ENCODE data around the gene CPLANE2.
"Not testable (repeated sequence)": the region's sequence is repeated elsewhere in the genome, so short reads cannot be mapped to it uniquely, and the experiment has no call there.

CPLANE2 gene

DNA sequence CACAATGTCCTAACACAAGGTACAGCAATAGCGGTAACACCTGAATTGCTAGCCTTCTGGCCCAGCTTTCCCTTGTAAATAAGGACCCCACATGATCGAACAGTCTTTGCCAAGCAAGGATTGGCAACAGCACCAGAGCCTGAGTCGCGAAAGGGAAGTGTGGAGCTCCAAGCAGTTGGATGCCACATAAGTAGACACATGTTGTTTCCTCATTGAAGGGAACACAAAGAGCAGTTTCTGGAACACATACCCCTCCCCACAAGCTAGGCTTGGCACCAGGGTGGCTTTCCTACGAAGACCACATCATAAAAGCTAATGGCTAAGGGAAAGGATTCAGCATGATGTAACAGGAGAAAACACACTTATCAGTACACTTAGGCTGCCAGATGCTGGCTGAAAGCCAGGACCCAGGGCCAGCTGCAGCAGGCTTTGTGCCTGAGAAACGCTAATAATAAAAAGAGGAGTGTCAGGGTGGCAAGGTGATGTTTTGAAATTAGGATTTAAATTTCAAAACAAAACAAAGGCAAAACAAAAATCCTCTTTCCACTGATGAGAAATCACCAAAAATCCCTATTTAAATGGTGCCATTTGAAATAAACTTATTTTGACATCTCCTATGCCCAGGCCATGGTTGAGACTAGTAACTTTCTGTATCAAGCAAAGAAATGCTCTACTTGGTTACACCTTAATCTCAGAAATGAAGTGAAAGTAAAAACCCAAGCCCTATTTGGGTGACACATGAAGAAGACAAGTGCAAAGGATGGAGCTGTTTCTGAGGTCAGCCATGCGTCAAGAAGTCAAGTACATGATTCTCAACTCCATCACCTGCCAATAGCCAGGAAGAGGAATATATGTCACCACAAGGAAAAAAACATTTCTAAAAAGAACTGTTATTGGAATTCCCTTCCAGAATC is 11.9 kb upstream of the CPLANE2 start:
- H3K9me3 ChIP-seq (replicated peaks; ENCODE audit: low read length), result no peaks in the 10 kb centered on the region
- peak overlapping the region; percentile 3 for H3K4me3 ChIP-seq (ENCODE audit: low read length)
- H3K4me1 ChIP-seq (ENCODE audit: control insufficient read depth, insufficient read depth, low read length), result peaks cover 54% of the 10 kb centered on the region
- H3K9ac ChIP-seq (ENCODE audit: low read depth, low read length), result peak overlapping the region; percentile 1
- H3K27me3 ChIP-seq (ENCODE audit: control insufficient read depth, insufficient read depth, low read length), result no peaks in the 10 kb centered on the region
- peaks cover 27% of the 10 kb centered on the region for H3K36me3 ChIP-seq (ENCODE audit: insufficient read depth, low read length)
- H3K4me2 ChIP-seq (ENCODE audit: low read length), result peak overlapping the region; percentile 44

DNA sequence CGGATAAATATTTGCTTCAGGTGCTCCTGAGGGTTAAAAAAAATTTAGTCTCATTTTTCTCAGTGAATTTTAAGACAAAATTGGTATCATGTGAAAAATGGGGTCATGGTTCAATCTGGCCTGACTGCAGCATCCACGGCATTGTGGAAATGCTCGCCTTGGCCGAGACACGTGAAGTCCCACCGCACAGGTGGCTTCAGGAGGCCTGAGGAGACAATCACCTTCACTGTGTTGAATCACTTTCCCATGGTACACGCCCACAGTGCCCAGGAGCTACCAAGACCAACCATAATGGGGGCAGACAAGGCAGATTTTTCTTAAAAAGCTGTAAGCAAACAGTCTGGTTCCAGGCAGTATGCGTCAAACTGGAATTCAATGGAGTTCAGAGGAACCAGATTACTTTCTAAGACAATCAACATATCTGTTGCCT is 11.0 kb upstream of the CPLANE2 start:
- Histone ChIP-seq H3K4me3 (ENCODE audit: low read length) (no peak overlapping the region), H3K4me1 (ENCODE audit: control insufficient read depth, insufficient read depth, low read length) (peaks cover 50% of the 10 kb centered on the region), H3K4me2 (ENCODE audit: low read length) (peak overlapping the region; percentile 44), H3K36me3 (ENCODE audit: insufficient read depth, low read length) (peaks cover 27% of the 10 kb centered on the region), H3K9me3 (replicated peaks; ENCODE audit: low read length) (no peaks in the 10 kb centered on the region), H3K27me3 (ENCODE audit: control insufficient read depth, insufficient read depth, low read length) (no peaks in the 10 kb centered on the region), H3K9ac (ENCODE audit: low read depth, low read length) (peak overlapping the region; percentile 1)

DNA sequence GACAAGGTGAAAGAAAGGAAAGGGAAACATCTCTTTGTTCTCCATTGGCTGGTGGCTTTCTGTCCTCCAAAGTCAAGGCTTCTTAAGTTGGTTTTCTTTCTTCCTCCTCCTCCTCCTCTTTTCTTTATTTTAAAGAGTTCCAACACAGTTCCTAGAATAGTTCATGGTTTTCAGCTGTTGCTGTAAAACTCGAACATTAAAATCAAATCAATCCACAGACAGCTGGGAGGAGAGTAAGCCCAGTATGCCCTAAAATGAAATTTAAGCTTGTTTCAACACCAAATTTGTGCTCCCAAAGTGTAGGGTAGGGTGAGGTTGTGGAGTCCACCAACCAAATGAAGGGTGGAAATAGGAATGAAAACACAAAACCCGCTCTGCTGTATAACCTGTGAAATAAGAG is 10.5 kb upstream of the CPLANE2 start:
- H3K4me3 ChIP-seq (ENCODE audit: low read length), result no peak overlapping the region
- no peaks in the 10 kb centered on the region for H3K9me3 ChIP-seq (replicated peaks; ENCODE audit: low read length)
- no peak overlapping the region for H3K9ac ChIP-seq (ENCODE audit: low read depth, low read length)
- H3K36me3 ChIP-seq (ENCODE audit: insufficient read depth, low read length), result peaks cover 24% of the 10 kb centered on the region
- peaks cover 50% of the 10 kb centered on the region for H3K4me1 ChIP-seq (ENCODE audit: control insufficient read depth, insufficient read depth, low read length)
- H3K27me3 ChIP-seq (ENCODE audit: control insufficient read depth, insufficient read depth, low read length), result no peaks in the 10 kb centered on the region
- H3K4me2 ChIP-seq (ENCODE audit: low read length), result no peak overlapping the region

DNA sequence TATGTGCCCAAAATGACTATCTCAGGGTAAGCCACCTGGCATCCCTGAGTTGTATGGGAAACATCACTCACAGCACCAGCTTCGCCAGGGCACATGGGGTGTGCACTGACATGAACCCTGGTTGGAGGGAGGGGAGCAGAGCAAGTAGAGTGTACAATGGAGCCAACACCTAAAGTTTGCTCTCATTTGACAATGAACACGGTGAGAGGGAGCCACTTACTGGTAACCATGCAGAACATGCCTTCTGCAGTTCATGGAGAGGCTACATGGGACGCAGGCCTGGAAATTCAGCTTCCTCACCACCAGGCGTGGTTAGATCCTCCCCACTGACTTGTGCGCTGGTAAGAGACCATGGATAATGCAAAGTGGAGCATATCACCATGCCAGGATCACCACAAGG is 10.0 kb upstream of the CPLANE2 start:
- no peaks in the 10 kb centered on the region for H3K27me3 ChIP-seq (ENCODE audit: control insufficient read depth, insufficient read depth, low read length)
- no peak overlapping the region for H3K4me3 ChIP-seq (ENCODE audit: low read length)
- H3K9me3 ChIP-seq (replicated peaks; ENCODE audit: low read length), result no peaks in the 10 kb centered on the region
- peaks cover 50% of the 10 kb centered on the region for H3K4me1 ChIP-seq (ENCODE audit: control insufficient read depth, insufficient read depth, low read length)
- peaks cover 20% of the 10 kb centered on the region for H3K36me3 ChIP-seq (ENCODE audit: insufficient read depth, low read length)
- H3K4me2 ChIP-seq (ENCODE audit: low read length), result no peak overlapping the region
- H3K9ac ChIP-seq (ENCODE audit: low read depth, low read length), result no peak overlapping the region

DNA sequence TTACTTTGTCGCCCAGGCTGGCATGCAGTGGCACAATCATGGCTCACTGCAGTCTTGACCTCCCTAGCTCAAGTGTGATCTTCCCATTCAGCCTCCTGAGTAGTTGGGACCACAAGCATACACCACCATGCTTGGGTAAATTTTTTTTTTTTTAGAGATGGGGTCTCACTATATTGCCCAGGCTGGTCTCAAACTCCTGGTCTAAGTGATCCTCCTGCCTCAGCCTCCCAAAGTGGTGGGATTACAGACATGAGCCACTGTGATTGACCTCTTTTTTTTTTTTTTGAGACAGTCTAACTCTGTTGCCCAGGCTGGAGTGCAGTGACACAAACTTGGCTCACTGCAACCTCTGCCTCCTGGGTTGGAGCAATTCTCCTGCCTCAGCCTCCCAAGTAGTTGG is 9.3 kb upstream of the CPLANE2 start:
- Histone ChIP-seq H3K4me1 (ENCODE audit: control insufficient read depth, insufficient read depth, low read length) (peaks cover 49% of the 10 kb centered on the region), H3K36me3 (ENCODE audit: insufficient read depth, low read length) (peaks cover 12% of the 10 kb centered on the region)
- not testable (repeated sequence) for H3K27me3 ChIP-seq (ENCODE audit: control insufficient read depth, insufficient read depth, low read length); H3K9ac ChIP-seq (ENCODE audit: low read depth, low read length); H3K4me2 ChIP-seq (ENCODE audit: low read length); H3K4me3 ChIP-seq (ENCODE audit: low read length); H3K9me3 ChIP-seq (replicated peaks; ENCODE audit: low read length)

DNA sequence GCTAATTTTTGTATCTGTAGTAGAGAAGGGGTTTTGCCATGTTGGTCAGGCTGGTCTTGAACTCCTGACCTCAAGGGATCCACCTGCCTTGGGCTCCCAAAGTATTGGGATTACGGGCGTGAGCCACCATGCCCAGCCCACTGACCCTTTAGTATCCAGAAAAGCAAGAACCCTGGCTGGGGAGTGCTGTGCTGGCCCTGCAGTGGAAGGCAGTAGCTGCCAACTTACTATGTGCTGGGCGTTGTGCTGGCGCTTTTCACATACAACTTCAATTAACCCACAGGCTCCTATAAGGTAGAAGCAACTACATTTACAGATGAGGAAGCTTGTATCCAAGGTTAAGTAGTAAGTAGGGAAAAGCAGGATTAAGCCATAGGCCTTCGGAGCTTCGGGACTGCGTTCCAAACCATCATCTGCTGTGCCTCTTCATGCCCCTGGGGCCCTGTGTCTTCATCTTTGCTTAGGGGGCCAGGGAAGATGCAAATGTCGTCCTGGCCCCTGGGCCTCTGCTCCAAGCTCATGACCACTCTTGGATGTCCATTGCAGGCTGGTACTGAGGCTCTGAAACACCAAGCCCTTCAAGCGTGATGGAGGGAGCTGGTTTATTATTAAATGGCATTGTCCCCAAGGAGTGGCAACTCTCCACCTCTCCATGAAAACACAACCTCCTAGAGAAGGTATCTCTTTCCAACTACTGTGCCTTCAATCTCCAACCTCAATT is 8.7 kb upstream of the CPLANE2 start:
- no peaks in the 10 kb centered on the region for H3K27me3 ChIP-seq (ENCODE audit: control insufficient read depth, insufficient read depth, low read length)
- H3K9me3 ChIP-seq (replicated peaks; ENCODE audit: low read length), result no peaks in the 10 kb centered on the region
- no peak overlapping the region for H3K4me3 ChIP-seq (ENCODE audit: low read length)
- H3K9ac ChIP-seq (ENCODE audit: low read depth, low read length), result no peak overlapping the region
- H3K4me2 ChIP-seq (ENCODE audit: low read length), result no peak overlapping the region
- H3K4me1 ChIP-seq (ENCODE audit: control insufficient read depth, insufficient read depth, low read length), result peaks cover 42% of the 10 kb centered on the region
- peaks cover 7% of the 10 kb centered on the region for H3K36me3 ChIP-seq (ENCODE audit: insufficient read depth, low read length)

DNA sequence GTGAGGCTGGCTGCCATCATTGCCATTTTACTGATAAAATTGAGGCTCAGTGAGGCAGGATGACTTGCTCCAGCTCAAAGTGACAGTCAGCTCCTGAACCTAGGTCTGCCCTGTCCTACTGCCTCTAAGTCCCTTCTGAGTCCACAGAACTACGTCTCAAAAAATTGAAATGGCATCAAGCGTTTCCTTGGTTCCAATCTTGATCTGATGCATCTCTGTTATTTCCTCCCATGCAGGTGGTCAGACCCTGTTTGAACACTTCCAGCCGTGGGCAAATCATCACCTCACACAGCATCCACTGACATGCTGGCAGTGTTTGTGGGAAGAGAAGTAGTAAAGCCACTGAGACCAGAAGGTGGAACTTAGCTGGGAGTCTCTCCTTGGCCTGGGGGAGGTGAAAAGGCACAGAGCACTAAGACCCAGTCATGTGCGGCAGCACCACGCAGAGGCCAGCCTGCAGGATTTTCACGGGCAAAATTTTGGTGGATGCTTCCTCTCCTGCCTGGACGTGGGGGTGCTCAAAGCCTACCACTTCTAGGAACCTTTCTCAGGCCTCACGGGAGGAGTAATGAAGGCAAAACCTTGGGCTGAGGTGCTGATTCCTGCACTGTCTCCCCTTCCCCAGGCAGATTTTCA is 7.8 kb upstream of the CPLANE2 start:
- H3K9me3 ChIP-seq (replicated peaks; ENCODE audit: low read length), result no peaks in the 10 kb centered on the region
- H3K9ac ChIP-seq (ENCODE audit: low read depth, low read length), result no peak overlapping the region
- no peaks in the 10 kb centered on the region for H3K27me3 ChIP-seq (ENCODE audit: control insufficient read depth, insufficient read depth, low read length)
- H3K4me2 ChIP-seq (ENCODE audit: low read length), result no peak overlapping the region
- peaks cover 34% of the 10 kb centered on the region for H3K4me1 ChIP-seq (ENCODE audit: control insufficient read depth, insufficient read depth, low read length)
- peaks cover 7% of the 10 kb centered on the region for H3K36me3 ChIP-seq (ENCODE audit: insufficient read depth, low read length)
- H3K4me3 ChIP-seq (ENCODE audit: low read length), result no peak overlapping the region

DNA sequence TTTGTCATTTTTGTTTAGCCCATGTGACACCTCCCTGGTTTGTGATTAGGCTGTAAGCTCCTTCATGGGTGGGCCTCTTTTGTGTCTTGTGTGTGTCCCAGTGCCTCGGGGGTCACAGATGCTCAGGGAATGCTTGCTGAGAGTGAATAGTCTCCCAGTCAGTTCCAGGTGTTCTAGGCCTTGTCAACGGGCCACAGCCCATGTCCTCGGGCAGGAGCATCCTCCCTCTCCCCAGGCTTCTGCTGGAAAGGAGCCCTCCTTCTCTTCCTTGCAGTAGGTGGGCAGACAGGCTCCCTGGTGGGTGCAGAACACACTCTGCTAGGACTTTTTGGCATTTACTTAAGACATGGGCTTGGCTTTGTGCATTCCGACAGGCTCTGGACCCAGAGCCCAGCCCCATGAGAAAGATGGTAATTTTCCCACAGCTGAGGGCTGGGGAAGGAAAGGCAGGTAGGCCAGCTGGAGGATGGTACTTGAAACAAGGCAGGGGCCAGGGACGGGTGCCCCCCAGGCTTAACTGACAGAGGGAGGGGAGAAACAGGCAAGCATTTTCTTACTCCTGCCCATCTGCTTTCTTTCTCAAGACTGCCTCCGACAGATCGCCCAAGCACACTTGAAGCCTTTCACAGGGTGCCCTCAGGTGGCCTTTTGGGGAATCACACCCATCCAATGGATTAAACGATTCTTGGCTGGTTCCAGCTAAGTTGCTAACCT is 7.1 kb upstream of the CPLANE2 start:
- no peak overlapping the region for H3K4me3 ChIP-seq (ENCODE audit: low read length)
- no peaks in the 10 kb centered on the region for H3K27me3 ChIP-seq (ENCODE audit: control insufficient read depth, insufficient read depth, low read length)
- H3K4me1 ChIP-seq (ENCODE audit: control insufficient read depth, insufficient read depth, low read length), result peaks cover 28% of the 10 kb centered on the region
- peak overlapping the region; percentile 11 for H3K4me2 ChIP-seq (ENCODE audit: low read length)
- no peak overlapping the region for H3K9ac ChIP-seq (ENCODE audit: low read depth, low read length)
- H3K36me3 ChIP-seq (ENCODE audit: insufficient read depth, low read length), result peaks cover 7% of the 10 kb centered on the region
- H3K9me3 ChIP-seq (replicated peaks; ENCODE audit: low read length), result no peaks in the 10 kb centered on the region

DNA sequence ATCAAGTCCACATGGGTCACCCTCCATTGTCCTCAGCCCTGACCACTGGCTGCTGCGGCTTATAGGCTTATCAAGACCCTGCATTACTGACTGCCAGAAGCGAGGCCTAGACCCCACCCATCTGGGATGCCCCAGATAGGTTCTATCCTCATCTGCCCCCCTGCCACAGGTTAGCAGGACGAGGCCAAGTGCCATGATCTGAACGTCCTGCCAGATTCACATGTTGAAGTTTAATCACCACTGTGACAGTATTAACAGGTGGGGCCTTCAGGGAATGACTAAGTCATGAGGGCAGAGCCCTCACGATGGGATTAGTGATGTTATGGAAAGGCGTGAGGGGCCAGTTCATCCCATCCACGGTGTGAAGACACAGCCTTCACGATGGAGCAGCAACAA is 6.2 kb upstream of the CPLANE2 start:
- Histone ChIP-seq H3K4me1 (ENCODE audit: control insufficient read depth, insufficient read depth, low read length) (peaks cover 19% of the 10 kb centered on the region), H3K4me2 (ENCODE audit: low read length) (no peak overlapping the region), H3K9ac (ENCODE audit: low read depth, low read length) (no peak overlapping the region), H3K36me3 (ENCODE audit: insufficient read depth, low read length) (peaks cover 7% of the 10 kb centered on the region), H3K9me3 (replicated peaks; ENCODE audit: low read length) (no peaks in the 10 kb centered on the region), H3K27me3 (ENCODE audit: control insufficient read depth, insufficient read depth, low read length) (no peaks in the 10 kb centered on the region), H3K4me3 (ENCODE audit: low read length) (no peak overlapping the region)

DNA sequence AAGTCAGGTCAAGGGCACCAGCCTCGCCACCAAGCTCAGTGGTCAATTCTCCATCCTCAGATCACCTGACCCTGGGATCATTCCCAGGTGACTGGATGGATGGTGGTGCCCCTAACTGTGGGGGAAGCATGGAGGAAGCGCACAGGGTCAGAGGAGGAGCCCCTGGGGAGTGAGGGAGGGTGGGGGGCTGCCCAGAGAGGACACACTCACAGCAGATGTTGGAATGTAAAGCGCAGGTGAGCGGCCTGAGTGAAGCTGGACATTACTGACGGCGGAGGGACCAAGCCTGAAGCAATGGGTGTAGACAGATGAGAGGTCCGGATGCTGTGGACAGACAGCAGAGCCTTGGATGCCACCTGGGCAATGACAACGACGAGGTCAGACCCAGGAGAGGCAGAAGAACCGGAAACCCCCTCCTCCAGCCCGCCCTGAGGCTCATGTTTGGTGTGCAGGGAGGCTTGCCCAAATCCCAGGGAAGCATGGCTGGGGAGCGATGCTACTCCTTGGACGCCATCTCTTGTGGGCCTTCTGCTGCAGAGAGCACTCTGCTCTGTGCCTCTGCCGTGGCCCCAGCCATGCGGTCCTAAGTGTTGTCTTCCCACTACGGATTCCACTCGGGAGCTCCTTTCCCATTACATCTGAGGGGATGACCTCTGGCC is 5.7 kb upstream of the CPLANE2 start:
- Histone ChIP-seq H3K4me1 (ENCODE audit: control insufficient read depth, insufficient read depth, low read length) (peaks cover 18% of the 10 kb centered on the region), H3K36me3 (ENCODE audit: insufficient read depth, low read length) (peaks cover 7% of the 10 kb centered on the region), H3K9ac (ENCODE audit: low read depth, low read length) (no peak overlapping the region), H3K4me3 (ENCODE audit: low read length) (no peak overlapping the region), H3K27me3 (ENCODE audit: control insufficient read depth, insufficient read depth, low read length) (no peaks in the 10 kb centered on the region), H3K9me3 (replicated peaks; ENCODE audit: low read length) (no peaks in the 10 kb centered on the region), H3K4me2 (ENCODE audit: low read length) (no peak overlapping the region)
